GM12878 (cell line): Measurements from ENCODE around the gene BCR. TPM values are rescaled to one million over a fixed set of nuclear protein-coding genes. Genes with fewer than 3 reads are reported as not detected.
A peak's percentile ranks its signal among the peaks of the same experiment; 100 is the strongest.

Experiments
- ATAC-seq: fragments of 200-7000 bp; cut with Tn5 transposase; 3 replicates; pipeline ENCODE4 v1.9.1; 2020; ENCODE audit warnings: mild to moderate bottlenecking, moderate library complexity
- BruUV-seq: library from RNA; stranded (reverse); fragments of 400-500 nt; replicated peaks from 2 replicates; lab custom pipeline; 2021; lab: Mats Ljungman, UMichigan
- CTCF ChIA-PET: fragments of 300-600 bp; sonication (Branson Sonifier 250); formaldehyde crosslinking; extraction: SDS; loops from one replicate; lab custom pipeline; 2021; ENCODE audit warnings: inconsistent platforms; lab: Yijun Ruan, JAX
- POLR2A ChIA-PET: fragments of 350-600 bp; formaldehyde crosslinking; extraction: SDS; loops from one replicate; lab custom pipeline; 2021; ENCODE audit warnings: inconsistent platforms; lab: Charles Lee
- RAD21 ChIA-PET: fragments of 300-600 bp; sonication (Branson Sonifier 250); formaldehyde crosslinking; loops from one replicate; lab custom pipeline; 2023; ENCODE audit warnings: antibody characterized with exemption; ENCODE audit not compliant: unreplicated experiment; lab: Charles Lee
- SMC1A ChIA-PET: fragments of 300-600 bp; sonication (Branson Sonifier 250); formaldehyde crosslinking; loops from one replicate; lab custom pipeline; 2023; ENCODE audit not compliant: unreplicated experiment, uncharacterized antibody; lab: Charles Lee
- DNase-seq: peaks from one replicate; pipeline ENCODE4 v3.0.0-alpha.2; 2011; ENCODE audit warnings: low read depth, low spot score
- FAIRE-seq: peaks from 3 replicates; lab custom pipeline; 2011; peaks lifted over from hg19 to GRCh38; lab: Jason Lieb, UNC
- H2AFZ ChIP-seq: 2 replicates; pipeline ENCODE4 v1.6.0; 2011; ENCODE audit warnings: low read depth, low read length, control low read depth; ENCODE audit not compliant: control insufficient read depth
- H3K27ac ChIP-seq: 2 replicates; pipeline ENCODE4 v1.5.1; 2011; ENCODE audit warnings: control low read depth; ENCODE audit not compliant: control insufficient read depth, insufficient read depth
- H3K27me3 ChIP-seq, 2 experiments: replicated peaks in 1 of 2; 2 replicates each; pipeline versions ENCODE4 v1.6.0 to v1.6.1; 2011; ENCODE audit warnings: low read length in 1 of 2; ENCODE audit not compliant: control insufficient read depth in 2 of 2, insufficient read depth in 2 of 2
- H3K36me3 ChIP-seq, 2 experiments: 2 replicates each; pipeline ENCODE4 v1.5.1; 2011; ENCODE audit warnings: low read length in 1 of 2; ENCODE audit not compliant: control insufficient read depth in 2 of 2, insufficient read depth in 2 of 2
- H3K4me1 ChIP-seq: 2 replicates; pipeline ENCODE4 v1.6.1; 2011; ENCODE audit warnings: mild to moderate bottlenecking, low read length, moderate library complexity, mixed read lengths; ENCODE audit not compliant: control insufficient read depth, insufficient read depth
- H3K4me2 ChIP-seq: 2 replicates; pipeline ENCODE4 v1.6.0; 2011; ENCODE audit warnings: control low read depth; ENCODE audit not compliant: control insufficient read depth, insufficient read depth
- H3K4me3 ChIP-seq: fragments of 200-600 bp; sonication (generic); 2 replicates; pipeline ENCODE4 v1.5.1; 2016
- H3K79me2 ChIP-seq: 2 replicates; pipeline ENCODE4 v1.6.0; 2011; ENCODE audit warnings: low read length; ENCODE audit not compliant: control insufficient read depth, insufficient read depth
- H3K9ac ChIP-seq: 2 replicates; pipeline ENCODE4 v1.8.0; 2011; ENCODE audit warnings: low read length, control low read depth, mixed read lengths; ENCODE audit not compliant: control insufficient read depth, insufficient read depth
- H3K9me3 ChIP-seq: replicated peaks from 3 replicates; pipeline ENCODE4 v1.5.1; 2011; ENCODE audit warnings: mild to moderate bottlenecking, low read length; ENCODE audit not compliant: control insufficient read depth, insufficient read depth
- H4K20me1 ChIP-seq: 2 replicates; pipeline ENCODE4 v1.6.0; 2011; ENCODE audit not compliant: control insufficient read depth, insufficient read depth
- ASH2L ChIP-seq: fragments of 300-600, 200-600 bp; sonication (generic); IDR thresholded peaks from 2 replicates; pipeline ENCODE4 v1.6.1; 2017; ENCODE audit warnings: low read depth, mild to moderate bottlenecking, borderline replicate concordance
- BACH1 ChIP-seq: fragments of 450-650 bp; IDR thresholded peaks from 2 replicates; pipeline ENCODE4 v1.6.1; 2017; ENCODE audit warnings: mild to moderate bottlenecking, borderline replicate concordance
- BHLHE40 ChIP-seq, 2 experiments: fragments of 450-650 bp in 1 of 2; IDR thresholded peaks; 2 replicates each; pipeline ENCODE4 v1.6.1; 2011 to 2017; ENCODE audit warnings: low read depth in 2 of 2, borderline replicate concordance in 1 of 2, improper control_type of control experiment in 1 of 2, low read length in 1 of 2, mild to moderate bottlenecking in 1 of 2
- CBFB ChIP-seq: IDR thresholded peaks from 2 replicates; pipeline ENCODE4 v1.6.1; 2016; ENCODE audit warnings: antibody characterized with exemption, low read depth
- CBX3 ChIP-seq: fragments of 200-600 bp; sonication (generic); IDR thresholded peaks from 2 replicates; pipeline ENCODE4 v1.6.1; 2016; ENCODE audit warnings: low read depth, borderline replicate concordance
- CTCF ChIP-seq, 3 experiments: IDR thresholded peaks in 2 of 3; conservative IDR thresholded peaks in 1 of 3; 2 replicates each; pipeline ENCODE4 v1.5.1; 2011; ENCODE audit warnings: low read depth in 3 of 3, low read length in 3 of 3, mild to moderate bottlenecking in 3 of 3, control low read depth in 2 of 3, moderate library complexity in 2 of 3, inconsistent platforms in 1 of 3, mixed read lengths in 1 of 3; ENCODE audit not compliant: control insufficient read depth in 2 of 3, insufficient read depth in 1 of 3; ENCODE audit errors: extremely low read depth in 1 of 3
- EZH2 ChIP-seq: IDR thresholded peaks from 2 replicates; pipeline ENCODE4 v1.6.1; 2012; ENCODE audit warnings: low read depth, mild to moderate bottlenecking, control low read depth, inconsistent platforms, low read length, borderline replicate concordance; ENCODE audit not compliant: control insufficient read depth
- IKZF1 ChIP-seq: fragments of 450-650 bp; conservative IDR thresholded peaks from 2 replicates; pipeline ENCODE4 v1.6.1; 2017; ENCODE audit warnings: antibody characterized with exemption, mild to moderate bottlenecking
- IRF3 ChIP-seq: fragments of 450-650 bp; IDR thresholded peaks from 2 replicates; pipeline ENCODE4 v1.6.1; 2014; ENCODE audit warnings: mild to moderate bottlenecking
- NFYA ChIP-seq: IDR thresholded peaks from 2 replicates; pipeline ENCODE4 v1.6.1; 2011; ENCODE audit warnings: low read depth, mild to moderate bottlenecking, low read length, improper control_type of control experiment, borderline replicate concordance
- RAD21 ChIP-seq: IDR thresholded peaks from 2 replicates; pipeline ENCODE4 v1.6.1; 2011; ENCODE audit warnings: mild to moderate bottlenecking, low read depth, low read length, moderate library complexity; ENCODE audit not compliant: insufficient read depth
- RB1 ChIP-seq: fragments of 450-650 bp; formaldehyde crosslinking; IDR thresholded peaks from 2 replicates; pipeline ENCODE4 v1.6.1; 2017; ENCODE audit warnings: mild to moderate bottlenecking, borderline replicate concordance
- SMC3 ChIP-seq: IDR thresholded peaks from 2 replicates; pipeline ENCODE4 v1.6.1; 2011; ENCODE audit warnings: low read length, improper control_type of control experiment, borderline replicate concordance
- STAT3 ChIP-seq: IDR thresholded peaks from 2 replicates; pipeline ENCODE4 v1.6.1; 2011; ENCODE audit warnings: low read depth, low read length, improper control_type of control experiment
- SUPT20H ChIP-seq: IDR thresholded peaks from 2 replicates; pipeline ENCODE4 v1.6.1; 2011; ENCODE audit warnings: low read depth, mild to moderate bottlenecking, low read length, moderate library complexity, borderline replicate concordance; ENCODE audit not compliant: control insufficient read depth
- ZBTB4 ChIP-seq: fragments of 450-650 bp; formaldehyde crosslinking; IDR thresholded peaks from 2 replicates; pipeline ENCODE4 v1.4.0; 2022; ENCODE audit warnings: mild to moderate bottlenecking, moderate library complexity
- WGBS: methylation state at CpG from one replicate; pipeline ENCODE4 v1.1.6; 2016; ENCODE audit warnings: low lambda C conversion rate; ENCODE audit not compliant: insufficient replicate concordance, insufficient coverage; ENCODE audit errors: missing lambda C conversion rate; 5-methylcytosine and 5-hydroxymethylcytosine counted together
- in situ Hi-C: fragments of 300-500 bp; cut with MboI; formaldehyde crosslinking; loops from 9 replicates; pipeline ENCODE4 v1.14.3; 2018; ENCODE audit warnings: mixed read lengths
- intact Hi-C: fragments of 100-400 bp; cut with micrococcal nuclease; formaldehyde crosslinking; loops from one replicate; pipeline ENCODE4 v1.14.2; 2022; ENCODE audit not compliant: unreplicated experiment
- polyA plus RNA-seq, 11 experiments: library from polyadenylated mRNA; depleted of rRNA in 4 of 11; unstranded in 6 of 11; stranded (reverse) in 5 of 11; fragments of >200 nt; fragmentation: Nextera tagmentation in 4 of 11; fragmentation: Illumina TruSeq in 1 of 11; extraction: Ambion mirVana in 4 of 11; extraction: Trizol in 1 of 11; gene quantifications; 1 replicate in 1 of 11; 2 replicates in 10 of 11; pipeline versions ENCODE4 v1.2.1 to v1.2.3, GENCODE V29; 2011 to 2016; ENCODE audit warnings: inconsistent platforms in 2 of 11, missing spikeins in 2 of 11, low read depth in 1 of 11
- total RNA-seq, 4 experiments: library from RNA; depleted of rRNA in 3 of 4; stranded (reverse); fragments of >200 nt in 3 of 4; fragmentation: Illumina TruSeq in 1 of 4; extraction: Trizol in 1 of 4; gene quantifications; 2 replicates each; pipeline versions ENCODE4 v1.2.1 to v1.2.3, GENCODE V29; 2013 to 2021

BCR gene
- total and polyA plus RNA-seq, 10 of the 15 experiments (the other 5 are each of a cell fraction or from before 2014, with no cell fraction given), result 1.7 to 64.7 (median 18.4) TPM

GRCh38 chr22:23203452-23204124 is 23.3 kb downstream of the BCR start (continued):
- TF ChIP-seq ZBTB4 (CRISPR knock-in tag) (no peak), BACH1 (no peak), IRF3 (no peak), IKZF1 (no peak), SUPT20H (no peak)

- H3K79me2 ChIP-seq, result no peaks in the 10 kb centered on the region; the same call in 1 of the 2 replicates
- H3K4me2 ChIP-seq, result no peak overlapping the region
- peaks cover 3% of the 10 kb centered on the region; the same call in 1 of the 2 replicates for H4K20me1 ChIP-seq
- ChIA-PET POLR2A (no interaction called here), CTCF (no interaction called here), RAD21 (no interaction called here), SMC1A (interaction anchor here (0.8 kb wide), 1 partner anchor 16 kb away, joined by 5 read pairs; no protein-coding TSS in a partner anchor)
- no peak for FAIRE-seq
- no peak for ATAC-seq
- peaks cover 3 to 16% of the 10 kb centered on the region in 2 experiments; a peak in 3 of 4 replicates for H3K36me3 ChIP-seq
- no peak for DNase-seq
- H3K9me3 ChIP-seq, result no peaks in the 10 kb centered on the region
- 88% methylated on average over 11 of the region's 11 CpGs for WGBS
- no peak overlapping the region for H2AFZ ChIP-seq
- no peaks in the 10 kb centered on the region for H3K27me3 ChIP-seq
- H3K27ac ChIP-seq, result no peak overlapping the region
- no peak overlapping the region for H3K9ac ChIP-seq
- BruUV-seq, result TSS peak; percentile 15
- no peak overlapping the region for H3K4me3 ChIP-seq
- in situ Hi-C loops, result no loop called here
- peaks cover 4% of the 10 kb centered on the region for H3K4me1 ChIP-seq
- intact Hi-C loops, result no loop called here
- TF ChIP-seq RAD21 (no peak), BHLHE40 (IDR thresholded peaks at IDR 0.05; ENCODE audit: borderline replicate concordance in 1 of 2, low read depth in 2 of 2, low read length in 1 of 2) (no peak), STAT3 (no peak), RB1 (no peak), CBFB (no peak), SMC3 (no peak), CBX3 (no peak), EZH2 (no peak), ASH2L (no peak), CTCF (IDR thresholded peaks at IDR 0.05 in 2 of 3, conservative IDR thresholded peaks at IDR 0.05 in 1 of 3; ENCODE audit: control insufficient read depth in 2 of 3, extremely low read depth in 1 of 3, insufficient read depth in 1 of 3, low read depth in 3 of 3, low read length in 3 of 3) (no peak), NFYA (no peak)
Observed at GRCh38 chr22:23204125-23204488, 23.8 kb downstream of the BCR start.
